Stomach (tissue), 9 donors: Measurements from ENCODE around the gene TMEM178B. TPM values are rescaled to one million over a fixed set of nuclear protein-coding genes. Genes with fewer than 3 reads are reported as not detected.
A peak's percentile ranks its signal among the peaks of the same experiment; 100 is the strongest.

Experiments
- DNase-seq, 2 donors: peaks; one replicate each; pipeline versions ENCODE4 v3.0.0 to v3.0.0-alpha.2; 2013 to 2019
- H3K27ac ChIP-seq, 5 donors: fragments of 200-600 bp in 4 of 5; sonication (generic) in 4 of 5; one replicate each; pipeline ENCODE4 v1.5.1; 2013 to 2019; ENCODE audit warnings: mild to moderate bottlenecking in 1 of 5, moderate library complexity in 1 of 5
- H3K27me3 ChIP-seq, 3 donors: fragments of 200-600 bp; sonication (generic); one replicate each; pipeline ENCODE4 v1.5.1; 2017 to 2019; ENCODE audit warnings: mixed run types in 1 of 3
- H3K36me3 ChIP-seq, 4 donors: fragments of 200-600 bp; sonication (generic); 1 replicate in 3 of 4; 2 replicates in 1 of 4; pipeline ENCODE4 v1.5.1; 2016 to 2019
- H3K4me1 ChIP-seq, 4 donors: fragments of 200-600 bp; sonication (generic); one replicate each; pipeline ENCODE4 v1.5.1; 2016 to 2019
- H3K4me3 ChIP-seq, 4 donors: fragments of 200-600 bp; sonication (generic) in 3 of 4; one replicate each; pipeline ENCODE4 v1.5.1; 2016 to 2019; ENCODE audit warnings: mild to moderate bottlenecking in 1 of 4
- H3K9me3 ChIP-seq, 4 donors: fragments of 200-600 bp; sonication (generic); one replicate each; pipeline ENCODE4 v1.5.1; 2016 to 2019
- CTCF ChIP-seq, 7 experiments: fragments of 450-650 bp in 4 of 7; fragments of 200-600 bp in 3 of 7; sonication (generic) in 3 of 7; IDR thresholded peaks; one replicate each; pipeline ENCODE4 v1.5.1; 2016 to 2019; ENCODE audit warnings: antibody characterized with exemption in 7 of 7, control low read depth in 2 of 7, mild to moderate bottlenecking in 1 of 7
- EP300 ChIP-seq: sonication (generic); formaldehyde crosslinking; IDR thresholded peaks from one replicate; pipeline ENCODE4 v1.6.1; 2017; ENCODE audit warnings: antibody characterized with exemption
- POLR2A ChIP-seq, 4 donors: fragments of 450-650 bp; IDR thresholded peaks; one replicate each; pipeline ENCODE4 v1.6.1; 2016; ENCODE audit warnings: antibody characterized with exemption in 4 of 4, control low read depth in 2 of 4, mild to moderate bottlenecking in 1 of 4, moderate library complexity in 1 of 4
- POLR2AphosphoS5 ChIP-seq, 3 donors: sonication (generic); formaldehyde crosslinking; IDR thresholded peaks; one replicate each; pipeline ENCODE4 v1.6.1; 2016; ENCODE audit warnings: antibody characterized with exemption in 3 of 3
- WGBS, 5 donors: extraction: QIAGEN DNeasy Blood & Tissue Kit in 3 of 5; methylation state at CpG; one replicate each; pipeline versions ENCODE4 v1.1.5 to v1.1.7; 2013 to 2018; 5-methylcytosine and 5-hydroxymethylcytosine counted together
- intact Hi-C: fragments of 100-400 bp; cut with DNase I; formaldehyde crosslinking; loops from one replicate; pipeline ENCODE4 v1.15.1; 2023; ENCODE audit warnings: low total_unique reads
- polyA plus RNA-seq, 3 donors: library from polyadenylated mRNA; stranded (reverse); fragments of 200-250 nt; gene quantifications; one replicate each; pipeline ENCODE4 v1.2.3, GENCODE V29; 2013
- total RNA-seq, 5 donors: library from RNA; depleted of rRNA; stranded (reverse); fragments of >200 nt; gene quantifications; one replicate each; pipeline versions ENCODE4 v1.1.0 to v1.2.3, GENCODE V29; 2014 to 2016
- donor health status: healthy with polysubstance abuse.
- donor health status: Bipolar disorder and iron deficiency.
- donor health status: healthy.

Gene TMEM178B
- total and polyA plus RNA-seq, 8 donors, result under 0.01 to 1.7 (median 0.15) TPM; not detected in 3

DNA sequence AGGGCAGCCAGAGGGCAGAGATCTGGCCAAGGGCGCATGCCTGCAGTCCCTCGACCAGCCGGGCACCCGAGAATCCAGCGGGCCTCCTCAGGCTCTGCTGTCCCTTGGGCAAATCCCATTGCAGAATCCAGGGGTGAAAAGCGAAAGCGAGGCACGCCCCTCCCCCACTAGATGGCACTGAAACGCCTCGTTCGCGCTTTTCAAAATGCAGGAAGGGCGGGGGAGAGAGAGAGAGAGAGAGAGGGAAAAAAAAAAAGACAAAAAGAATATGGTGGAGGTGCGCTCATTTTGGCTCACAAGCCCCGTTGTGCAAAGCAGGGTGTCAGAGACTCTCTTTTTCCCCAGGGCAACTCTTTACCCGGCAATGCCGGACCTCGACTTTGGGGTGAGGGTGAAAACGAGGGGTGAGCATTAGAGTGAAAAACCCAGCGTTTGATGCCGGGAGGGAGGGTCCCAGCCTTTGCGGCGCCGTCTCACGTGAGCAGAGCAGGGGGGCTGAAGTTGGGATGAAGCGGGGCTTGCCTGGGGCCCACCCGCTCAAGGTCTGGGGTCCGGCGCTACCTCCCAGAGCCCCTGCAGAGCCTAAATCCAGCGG lies 2.5 kb upstream of the TMEM178B start:
- 1 to 3% (median 2%) methylated on average over 30 of the region's 30 CpGs for WGBS, 5 donors
- intact Hi-C loops, result no loop called here
- TF ChIP-seq EP300, result no peak
- TF ChIP-seq POLR2AphosphoS5 (IDR thresholded peaks at IDR 0.05), result no peak
- TF ChIP-seq POLR2A (IDR thresholded peaks at IDR 0.05), result no peak
- TF ChIP-seq CTCF (IDR thresholded peaks at IDR 0.05), result peak in 1 of 7 experiments; percentile 12

GRCh38 chr7:141071855-141072547 lies 1.9 kb upstream of the TMEM178B start:
- 3 to 7% (median 6%) methylated on average over 21 of the region's 21 CpGs for WGBS, 5 donors
- peak overlapping the region; percentile 49 to 63 (median 56) for H3K4me3 ChIP-seq
- H3K27me3 ChIP-seq, result peaks cover 0 to 90% (median 44%) of the 10 kb centered on the region in 3 donors
- H3K27ac ChIP-seq, result peak overlapping the region in 2 of 5 donors; percentile 22 to 70
- no peaks in the 10 kb centered on the region for H3K9me3 ChIP-seq
- no peaks in the 10 kb centered on the region for H3K36me3 ChIP-seq
- DNase-seq, result peak in 1 of 2 donors; percentile 11
- TF ChIP-seq POLR2A (IDR thresholded peaks at IDR 0.05) (no peak), CTCF (IDR thresholded peaks at IDR 0.05) (no peak), POLR2AphosphoS5 (IDR thresholded peaks at IDR 0.05) (no peak), EP300 (no peak)
- H3K4me1 ChIP-seq, result peaks cover 30 to 43% (median 38%) of the 10 kb centered on the region in 4 donors
- intact Hi-C loops, result no loop called here

More for the DNA sequence above, 2.5 kb upstream of the TMEM178B start:
- Histone ChIP-seq H3K4me3 (peak overlapping the region; percentile 49 to 63 (median 56)), H3K27ac (peak overlapping the region in 1 of 5 donors; percentile 70), H3K27me3 (peaks cover 0 to 85% (median 44%) of the 10 kb centered on the region in 3 donors), H3K4me1 (peaks cover 30 to 43% (median 38%) of the 10 kb centered on the region in 4 donors), H3K36me3 (no peaks in the 10 kb centered on the region), H3K9me3 (no peaks in the 10 kb centered on the region)
- peak in 1 of 2 donors; percentile 73 for DNase-seq

DNA sequence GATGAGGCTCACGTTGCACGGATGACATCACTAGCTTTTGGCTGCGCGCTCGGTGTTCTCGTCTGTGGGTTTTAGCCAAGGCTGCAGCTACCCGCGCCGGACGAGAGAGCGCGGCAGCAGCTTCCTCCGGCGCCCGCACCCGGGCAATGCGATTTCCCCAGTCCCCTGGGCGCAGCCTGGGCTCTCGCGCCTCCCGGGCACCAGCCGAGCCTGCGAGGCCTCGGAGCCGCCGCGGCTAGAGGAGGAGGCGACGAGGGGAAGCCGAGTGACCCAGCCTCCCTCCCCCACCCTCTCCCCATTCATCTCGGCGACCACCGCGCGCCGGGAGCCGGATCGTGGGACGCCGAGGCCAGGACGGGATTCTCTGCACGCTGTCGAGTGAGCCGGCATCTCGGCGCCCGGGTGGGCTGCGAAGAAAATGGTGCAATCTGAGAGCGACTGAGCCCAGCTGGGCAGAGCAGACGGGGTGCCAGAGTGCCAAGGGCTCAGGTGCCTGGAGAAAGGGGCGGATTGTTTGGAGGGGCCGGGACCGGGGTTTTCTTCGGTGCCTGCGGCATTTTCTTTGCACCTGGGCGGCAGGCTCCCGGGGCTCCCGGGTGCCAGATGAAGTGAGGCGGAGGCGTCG lies 1.2 kb upstream of the TMEM178B start:
- TF ChIP-seq POLR2A (IDR thresholded peaks at IDR 0.05) (no peak), EP300 (no peak), POLR2AphosphoS5 (IDR thresholded peaks at IDR 0.05) (no peak), CTCF (IDR thresholded peaks at IDR 0.05) (no peak)
- H3K36me3 ChIP-seq, result no peaks in the 10 kb centered on the region
- peak overlapping the region; percentile 49 to 63 (median 56) for H3K4me3 ChIP-seq
- no peaks in the 10 kb centered on the region for H3K9me3 ChIP-seq
- intact Hi-C loops, result no loop called here
- H3K27me3 ChIP-seq, result peaks cover 0 to 90% (median 44%) of the 10 kb centered on the region in 3 donors
- peak overlapping the region in 3 of 5 donors; percentile 22 to 70 (median 22) for H3K27ac ChIP-seq
- DNase-seq, result peak in 1 of 2 donors; percentile 83
- 1 to 2% (median 1%) methylated on average over 11 to 61 of the region's 61 CpGs for WGBS, 5 donors
- H3K4me1 ChIP-seq, result peaks cover 30 to 43% (median 38%) of the 10 kb centered on the region in 4 donors

DNA sequence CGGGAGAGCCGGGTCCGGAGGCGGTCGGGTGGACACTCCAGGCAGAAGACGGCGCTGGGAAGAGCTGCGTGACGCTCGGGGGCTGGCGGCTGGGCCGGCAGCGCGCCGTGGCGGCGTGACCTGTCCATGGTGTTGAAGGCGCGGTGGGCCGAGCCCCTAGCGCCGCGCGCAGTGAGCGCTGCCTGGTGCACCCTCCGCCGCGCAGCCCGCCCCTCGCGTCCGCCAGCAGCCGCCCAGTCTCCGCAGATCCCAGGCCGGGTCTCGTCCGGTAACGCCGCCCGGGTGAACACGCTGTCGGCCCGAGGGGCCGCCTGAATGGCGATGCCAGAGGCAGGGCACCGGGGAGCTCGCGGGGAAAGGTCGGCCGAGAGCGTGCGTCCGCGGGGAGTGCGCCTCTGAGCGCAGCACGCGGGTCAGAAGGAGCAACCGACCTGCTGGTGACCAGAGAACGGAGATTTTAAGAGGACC lies 657 bp upstream of the TMEM178B start:
- Histone ChIP-seq H3K9me3 (no peaks in the 10 kb centered on the region), H3K27me3 (peaks cover 0 to 86% (median 44%) of the 10 kb centered on the region in 3 donors), H3K27ac (peak overlapping the region in 1 of 5 donors; percentile 70), H3K36me3 (no peaks in the 10 kb centered on the region), H3K4me3 (peak overlapping the region; percentile 49 to 63 (median 56)), H3K4me1 (peaks cover 30 to 43% (median 38%) of the 10 kb centered on the region in 4 donors)
- 0 to 3% (median 2%) methylated on average over 22 to 60 of the region's 60 CpGs for WGBS, 5 donors
- DNase-seq, result peak in 1 of 2 donors; percentile 81
- intact Hi-C loops, result no loop called here
- no peak for TF ChIP-seq CTCF (IDR thresholded peaks at IDR 0.05)
- TF ChIP-seq POLR2A (IDR thresholded peaks at IDR 0.05), result no peak
- TF ChIP-seq POLR2AphosphoS5 (IDR thresholded peaks at IDR 0.05), result no peak
- no peak for TF ChIP-seq EP300
